Naive thymus-derived CD4-positive, alpha-beta T cell (primary cell): ENCODE results near the gene ADCK2. TPM values are rescaled to one million over a fixed set of nuclear protein-coding genes. Genes with fewer than 3 reads are reported as not detected.

Source experiments
- ATAC-seq: fragments of 150-1000 bp; cut with Tn5 transposase; 2 replicates; pipeline ENCODE4 v1.10.0; 2021; ENCODE audit warnings: mild to moderate bottlenecking, moderate library complexity
- CTCF ChIA-PET: fragments of 350-600 bp; sonication (Branson Sonifier 250); formaldehyde crosslinking; loops from one replicate; lab custom pipeline; 2021; ENCODE audit warnings: antibody characterized with exemption; lab: Charles Lee
- POLR2A ChIA-PET: fragments of 350-600 bp; sonication (Branson Sonifier 250); formaldehyde crosslinking; loops from one replicate; lab custom pipeline; 2021; ENCODE audit warnings: antibody characterized with exemption, inconsistent platforms; lab: Charles Lee
- DNase-seq, 9 donors: peaks; one replicate each; pipeline versions ENCODE4 v3.0.0 to v3.0.0-alpha.2; 2020 to 2022; ENCODE audit warnings: mixed read lengths in 1 of 9
- H3K27ac ChIP-seq: one replicate; pipeline ENCODE4 v1.7.0; 2013; ENCODE audit warnings: mild to moderate bottlenecking, low read depth, low read length, moderate library complexity
- H3K27me3 ChIP-seq, 2 donors: one replicate each; pipeline ENCODE4 v1.7.0; 2013; ENCODE audit warnings: low read length in 2 of 2, mild to moderate bottlenecking in 2 of 2, moderate library complexity in 2 of 2; ENCODE audit not compliant: control insufficient read depth in 2 of 2, insufficient read depth in 2 of 2
- H3K36me3 ChIP-seq, 3 experiments: 1 replicate in 2 of 3; 2 replicates in 1 of 3; pipeline ENCODE4 v1.7.0; 2013; ENCODE audit warnings: low read length in 3 of 3, mild to moderate bottlenecking in 3 of 3, moderate library complexity in 1 of 3; ENCODE audit not compliant: insufficient read depth in 3 of 3, control insufficient read depth in 2 of 3
- H3K4me1 ChIP-seq, 2 donors: one replicate each; pipeline ENCODE4 v1.7.0; 2013; ENCODE audit warnings: low read length in 2 of 2, mild to moderate bottlenecking in 2 of 2, moderate library complexity in 1 of 2; ENCODE audit not compliant: control insufficient read depth in 2 of 2, insufficient read depth in 2 of 2
- H3K4me3 ChIP-seq: 2 replicates; pipeline ENCODE4 v1.7.0; 2013; ENCODE audit warnings: mild to moderate bottlenecking, low read length
- H3K9me3 ChIP-seq, 3 experiments: 1 replicate in 2 of 3; 2 replicates in 1 of 3; pipeline ENCODE4 v1.7.0; 2013; ENCODE audit warnings: low read length in 3 of 3; ENCODE audit not compliant: control insufficient read depth in 2 of 3
- H3K27ac Mint-ChIP-seq, 9 donors: one replicate each; pipeline ENCODE4 v1.8.0; 2020 to 2022; ENCODE audit warnings: mixed read lengths in 9 of 9, mild to moderate bottlenecking in 8 of 9, moderate library complexity in 5 of 9, inconsistent platforms in 2 of 9
- H3K27me3 Mint-ChIP-seq, 5 donors: one replicate each; pipeline ENCODE4 v1.8.0; 2021 to 2022; ENCODE audit warnings: mixed read lengths in 5 of 5, mild to moderate bottlenecking in 1 of 5
- H3K36me3 Mint-ChIP-seq, 5 donors: one replicate each; pipeline ENCODE4 v1.8.0; 2020 to 2022; ENCODE audit warnings: mixed read lengths in 5 of 5, mild to moderate bottlenecking in 3 of 5, inconsistent platforms in 1 of 5
- H3K4me1 Mint-ChIP-seq, 7 donors: one replicate each; pipeline ENCODE4 v1.8.0; 2020 to 2022; ENCODE audit warnings: mixed read lengths in 7 of 7, mild to moderate bottlenecking in 3 of 7, inconsistent platforms in 1 of 7
- H3K4me3 Mint-ChIP-seq, 10 donors: one replicate each; pipeline ENCODE4 v1.8.0; 2020 to 2022; ENCODE audit warnings: mild to moderate bottlenecking in 10 of 10, mixed read lengths in 10 of 10, moderate library complexity in 6 of 10, inconsistent platforms in 2 of 10
- H3K9me3 Mint-ChIP-seq, 11 donors: one replicate each; pipeline ENCODE4 v1.8.0; 2020 to 2022; ENCODE audit warnings: mixed read lengths in 11 of 11, mild to moderate bottlenecking in 4 of 11, inconsistent platforms in 1 of 11, moderate library complexity in 1 of 11
- intact Hi-C, 2 donors: fragments of 100-400 bp; cut with micrococcal nuclease; formaldehyde crosslinking; loops; one replicate each; pipeline ENCODE4 v1.15.1; 2023
- polyA plus RNA-seq, 2 donors: library from polyadenylated mRNA; unstranded; fragments of 300-500 nt; fragmentation: Illumina TruSeq; gene quantifications; one replicate each; pipeline ENCODE4 v1.2.3, GENCODE V29; 2021
- total RNA-seq, 6 experiments: library from RNA in 5 of 6; stranded (reverse) in 5 of 6; gene quantifications; 1 replicate in 5 of 6; 2 replicates in 1 of 6; pipeline ENCODE4 v1.2.3 and lab custom pipeline; 2021 to 2026

The ADCK2 gene
- total and polyA plus RNA-seq, 7 experiments from 2014 or later: 15.2 to 34.2 (median 18.9) TPM

DNA sequence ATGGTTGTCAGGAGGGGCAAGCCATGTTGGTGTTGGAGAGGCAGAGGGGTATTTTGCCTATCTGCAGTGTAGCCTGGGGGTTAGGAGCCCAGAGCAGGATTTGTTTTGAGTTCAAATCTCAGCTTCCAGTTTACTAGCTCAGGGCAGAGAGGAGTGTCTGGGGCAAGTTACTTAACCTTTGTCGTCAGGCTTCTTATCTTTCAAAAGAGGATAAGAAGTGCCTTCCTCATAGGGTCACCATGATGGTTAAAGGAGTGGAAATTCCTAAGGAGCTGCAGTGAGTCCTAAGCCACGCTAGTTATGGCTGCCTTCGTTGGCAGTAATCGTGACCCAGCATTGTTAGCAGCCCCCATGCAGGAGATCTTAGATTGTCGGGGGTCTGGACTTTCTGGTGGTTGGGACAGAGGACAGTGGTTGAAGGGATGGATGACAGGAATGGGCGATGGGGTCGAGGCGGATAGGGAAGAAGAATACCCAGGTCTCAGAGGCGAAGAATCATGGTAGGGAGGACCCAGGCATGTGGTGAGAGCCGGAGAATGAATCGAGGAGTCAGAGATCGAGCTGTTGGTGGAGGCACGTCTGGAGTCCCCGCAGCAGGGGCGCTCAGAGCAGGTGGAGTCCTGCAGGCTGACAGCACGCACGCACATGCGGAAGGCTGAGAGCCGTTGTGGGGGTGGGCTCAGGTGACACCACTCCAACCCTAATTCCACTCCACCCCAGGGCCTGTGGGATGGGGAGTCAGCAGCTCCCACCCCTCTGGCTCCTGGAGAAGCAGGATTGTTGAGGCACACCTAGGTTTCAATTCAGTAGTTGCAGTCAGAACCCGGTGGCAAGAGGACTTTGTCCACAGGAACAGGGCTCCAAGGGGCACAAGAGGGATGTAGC is 11.6 kb downstream of the ADCK2 start:
- intact Hi-C loops: no loop called here
- Mint-ChIP-seq H3K36me3 (peaks cover 10 to 44% (median 21%) of the 10 kb centered on the region in 5 donors), H3K9me3 (no peaks in the 10 kb centered on the region), H3K4me3 (peak overlapping the region in 1 of 10 donors; percentile 26), H3K4me1 (peaks cover 0 to 4% (median 0%) of the 10 kb centered on the region in 7 donors), H3K27me3 (no peaks in the 10 kb centered on the region), H3K27ac (peak overlapping the region in 3 of 9 donors; percentile 4 to 69 (median 63))
- ATAC-seq (peak; percentile 16), DNase-seq (no peak)
- CTCF ChIA-PET: no interaction called here
- H3K36me3 ChIP-seq: peaks cover 0 to 66% (median 6%) of the 10 kb centered on the region in 3 experiments
- H3K4me3 ChIP-seq: no peak overlapping the region
- H3K9me3 ChIP-seq: no peaks in the 10 kb centered on the region
- no peaks in the 10 kb centered on the region for H3K27me3 ChIP-seq
- no peaks in the 10 kb centered on the region for H3K4me1 ChIP-seq
- POLR2A ChIA-PET: no interaction called here
- no peak overlapping the region for H3K27ac ChIP-seq

DNA sequence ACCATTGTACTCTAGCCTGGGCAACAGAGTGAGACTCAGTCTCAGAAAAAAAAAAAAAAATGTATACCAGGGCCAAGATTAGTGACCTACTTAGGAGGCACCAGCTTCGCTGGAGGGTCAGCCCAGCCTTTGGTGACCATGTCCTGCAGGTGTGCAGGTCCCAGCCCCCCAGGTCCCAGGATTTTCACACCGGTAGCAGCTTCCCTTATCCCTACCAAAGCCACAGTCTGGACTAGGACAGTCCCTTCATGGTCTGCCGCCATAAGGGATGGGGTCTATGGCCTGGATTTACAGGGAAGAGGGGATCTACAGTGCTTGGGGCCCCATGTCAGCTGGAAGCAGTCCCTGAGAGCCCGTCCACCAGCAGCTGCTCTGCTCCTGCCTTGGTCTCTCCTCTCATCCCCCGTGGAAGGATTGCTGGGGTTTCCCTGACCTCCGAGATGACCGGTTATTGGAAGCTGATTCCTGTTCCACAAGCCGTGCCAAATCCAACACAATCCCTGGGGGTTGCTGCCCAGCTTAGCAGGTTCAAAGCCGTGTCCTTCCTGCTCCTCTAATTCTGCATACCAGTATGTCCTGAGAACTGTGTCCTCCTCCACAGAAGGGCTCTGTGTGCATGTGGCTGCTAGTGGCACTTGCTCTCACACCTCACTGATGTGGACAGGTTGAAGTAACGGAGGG is 12.8 kb downstream of the ADCK2 start:
- Histone ChIP-seq H3K36me3 (peaks cover 0 to 67% (median 6%) of the 10 kb centered on the region in 3 experiments), H3K9me3 (no peaks in the 10 kb centered on the region), H3K4me1 (no peaks in the 10 kb centered on the region), H3K27me3 (no peaks in the 10 kb centered on the region), H3K4me3 (no peak overlapping the region), H3K27ac (no peak overlapping the region)
- Mint-ChIP-seq H3K27ac (no peak overlapping the region), H3K27me3 (no peaks in the 10 kb centered on the region), H3K4me1 (peaks cover 0 to 4% (median 0%) of the 10 kb centered on the region in 7 donors), H3K9me3 (no peaks in the 10 kb centered on the region), H3K4me3 (no peak overlapping the region), H3K36me3 (peaks cover 10 to 40% (median 14%) of the 10 kb centered on the region in 5 donors)
- DNase-seq (no peak), ATAC-seq (no peak)
- intact Hi-C loops: no loop called here
- ChIA-PET POLR2A (interaction anchor here (0.6 to 1.1 kb wide), 3 partner anchors 10 to 920 kb away, joined by 4 to 5 read pairs (median 5); no protein-coding TSS in a partner anchor), CTCF (no interaction called here)

DNA sequence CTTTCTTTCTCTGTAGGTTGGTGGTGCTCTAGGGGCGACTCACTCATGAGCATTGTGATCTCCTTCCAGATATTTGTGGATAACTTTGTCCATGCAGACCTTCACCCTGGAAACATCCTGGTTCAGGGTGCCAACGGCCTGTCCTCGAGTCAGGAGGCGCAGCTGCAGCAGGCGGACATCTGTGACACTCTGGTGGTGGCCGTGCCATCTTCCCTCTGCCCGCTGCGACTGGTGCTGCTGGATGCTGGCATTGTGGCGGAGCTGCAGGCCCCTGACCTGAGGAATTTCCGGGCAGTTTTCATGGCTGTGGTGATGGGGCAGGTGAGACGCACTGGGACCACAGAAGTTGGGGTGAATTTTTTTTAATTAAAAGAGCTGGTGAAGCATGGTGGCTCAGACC is 14.2 kb downstream of the ADCK2 start:
- Histone ChIP-seq H3K27me3 (no peaks in the 10 kb centered on the region), H3K4me1 (no peaks in the 10 kb centered on the region), H3K36me3 (peaks cover 0 to 65% (median 6%) of the 10 kb centered on the region in 3 experiments), H3K27ac (no peak overlapping the region), H3K4me3 (no peak overlapping the region), H3K9me3 (no peaks in the 10 kb centered on the region)
- ChIA-PET CTCF (no interaction called here), POLR2A (interaction anchor here (0.8 kb wide), 1 partner anchor 328 kb away, joined by 3 read pairs; the partner anchor contains the start of gene MRPS33)
- intact Hi-C loops: no loop called here
- H3K4me3 Mint-ChIP-seq: no peak overlapping the region
- no peaks in the 10 kb centered on the region for H3K27me3 Mint-ChIP-seq
- no peaks in the 10 kb centered on the region for H3K9me3 Mint-ChIP-seq
- H3K4me1 Mint-ChIP-seq: peaks cover 0 to 4% (median 0%) of the 10 kb centered on the region in 7 donors
- no peak for ATAC-seq
- peak overlapping the region in 2 of 9 donors; percentile 29 to 32 for H3K27ac Mint-ChIP-seq
- peaks cover 7 to 35% (median 11%) of the 10 kb centered on the region in 5 donors for H3K36me3 Mint-ChIP-seq
- DNase-seq: no peak

DNA sequence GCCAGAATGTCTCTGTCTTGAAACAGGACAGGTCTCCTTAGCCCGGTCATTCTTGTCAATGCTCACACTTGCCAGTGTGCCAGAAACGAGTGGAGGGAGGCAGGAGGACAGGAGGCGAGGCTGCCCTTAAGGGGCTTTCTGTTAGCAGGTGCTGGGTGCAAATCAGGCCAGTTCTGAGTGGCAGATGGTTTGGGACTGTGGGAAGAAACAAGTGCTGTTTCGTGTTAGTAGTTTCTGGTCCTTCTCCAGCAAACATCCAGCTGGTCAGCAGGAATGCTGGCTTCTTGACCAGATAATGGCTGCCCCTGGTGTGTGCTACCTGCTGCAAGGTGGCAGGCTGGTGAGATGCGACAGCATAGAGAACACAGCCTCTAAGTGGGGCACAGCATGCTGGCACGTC is 15.6 kb downstream of the ADCK2 start:
- ATAC-seq (no peak), DNase-seq (no peak)
- no peaks in the 10 kb centered on the region for H3K27me3 Mint-ChIP-seq
- H3K27me3 ChIP-seq: no peaks in the 10 kb centered on the region
- H3K4me1 Mint-ChIP-seq: peaks cover 0 to 4% (median 0%) of the 10 kb centered on the region in 7 donors
- H3K36me3 Mint-ChIP-seq: peaks cover 5 to 38% (median 7%) of the 10 kb centered on the region in 5 donors
- H3K27ac ChIP-seq: no peak overlapping the region
- H3K4me3 ChIP-seq: no peak overlapping the region
- no peak overlapping the region for H3K4me3 Mint-ChIP-seq
- H3K9me3 Mint-ChIP-seq: no peaks in the 10 kb centered on the region
- H3K36me3 ChIP-seq: peaks cover 0 to 60% (median 4%) of the 10 kb centered on the region in 3 experiments
- no peaks in the 10 kb centered on the region for H3K9me3 ChIP-seq
- ChIA-PET CTCF (no interaction called here), POLR2A (interaction anchor here (0.7 kb wide), 1 partner anchor 472 kb away, joined by 3 read pairs; no protein-coding TSS in a partner anchor)
- intact Hi-C loops: no loop called here
- H3K27ac Mint-ChIP-seq: no peak overlapping the region
- no peaks in the 10 kb centered on the region for H3K4me1 ChIP-seq

DNA sequence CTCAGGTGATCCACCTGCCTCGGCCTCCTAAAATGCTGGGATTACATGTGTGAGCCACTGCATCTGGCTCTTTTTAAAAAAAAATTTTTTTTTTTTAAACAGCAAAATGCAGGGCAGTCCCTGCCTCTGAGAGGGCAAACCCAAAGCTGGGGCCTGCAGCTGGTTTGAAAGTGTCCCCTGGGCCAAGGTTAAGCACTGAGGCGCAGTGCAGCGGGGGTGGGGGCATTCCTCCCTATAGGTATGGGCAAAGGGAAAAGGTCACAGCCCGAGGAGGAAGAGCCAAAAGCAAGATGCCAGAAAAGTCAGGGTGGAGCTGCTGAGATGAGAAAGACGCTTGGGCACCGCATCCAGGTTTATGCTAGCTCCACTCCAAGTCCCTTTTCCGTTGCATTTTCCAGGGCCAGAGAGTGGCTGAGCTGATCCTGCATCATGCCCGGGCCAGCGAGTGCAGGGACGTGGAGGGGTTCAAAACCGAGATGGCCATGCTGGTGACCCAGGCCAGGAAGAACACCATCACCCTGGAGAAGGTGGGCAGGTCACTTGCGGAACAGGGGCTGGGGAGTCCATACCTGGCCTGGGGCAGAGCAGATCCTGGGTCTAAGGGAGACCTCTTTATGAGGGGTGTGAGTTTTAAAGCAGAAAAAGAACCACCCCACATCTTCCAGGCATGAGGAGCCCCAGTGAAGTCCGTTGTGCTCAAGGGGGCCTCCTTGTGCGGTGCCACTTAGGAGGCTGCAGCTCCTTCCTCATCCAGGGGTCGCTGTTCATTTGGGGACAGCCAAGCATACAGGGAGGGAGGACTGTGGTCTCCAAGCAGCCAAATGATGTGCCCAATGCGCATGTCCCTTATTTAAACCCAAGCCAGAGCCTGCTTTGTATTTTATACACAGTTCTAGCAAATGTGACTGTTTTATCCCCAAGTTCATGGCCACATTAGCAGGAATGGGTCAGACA is 16.7 kb downstream of the ADCK2 start:
- DNase-seq (no peak), ATAC-seq (no peak)
- Histone ChIP-seq H3K36me3 (peaks cover 0 to 49% (median 4%) of the 10 kb centered on the region in 3 experiments), H3K9me3 (no peaks in the 10 kb centered on the region), H3K27ac (no peak overlapping the region), H3K4me1 (no peaks in the 10 kb centered on the region), H3K4me3 (no peak overlapping the region), H3K27me3 (no peaks in the 10 kb centered on the region)
- ChIA-PET POLR2A (no interaction called here), CTCF (no interaction called here)
- Mint-ChIP-seq H3K36me3 (peaks cover 0 to 30% (median under 1%) of the 10 kb centered on the region in 5 donors), H3K4me3 (no peak overlapping the region), H3K9me3 (peaks cover 0 to 2% (median 0%) of the 10 kb centered on the region in 11 donors), H3K27ac (no peak overlapping the region), H3K4me1 (peaks cover 0 to 2% (median 0%) of the 10 kb centered on the region in 7 donors), H3K27me3 (no peaks in the 10 kb centered on the region)
- intact Hi-C loops: loop anchor here (10.0 kb wide), 3 partner anchors 285 to 865 kb away; partner anchors contain the start of genes AGK (in 1 of the 2), RAB19 (in 1 of the 2) and TMEM178B (in 1 of the 2)
